ENCODE measurements around the gene ITM2C. TPM values are rescaled to one million over a fixed set of nuclear protein-coding genes. Genes with fewer than 3 reads are reported as not detected.

ITM2C gene
- total and polyA plus RNA-seq, 9 of the 15 experiments (the other 6 are each of a cell fraction or from before 2014, with no cell fraction given): 0.49 to 58.8 (median 21.5) TPM

GRCh38 chr2:230898713-230899091 is 34.0 kb downstream of the ITM2C start:
- POLR2A ChIA-PET: no interaction called here
- H3K9me1 ChIP-seq (ENCODE audit: control insufficient read depth, insufficient read depth, low read length): no peaks in the 10 kb centered on the region
- H3K4me3 ChIP-seq: no peak overlapping the region
- in situ Hi-C loops (cut with MboI): no loop called here
- peaks cover 6 to 30% of the 10 kb centered on the region in 2 experiments; a peak in 4 of 5 replicates for H3K27me3 ChIP-seq (ENCODE audit: control insufficient read depth in 2 of 2, insufficient read depth in 2 of 2, low read length in 2 of 2)
- DNase-seq (ENCODE audit: extremely low read depth in 1 of 4, low spot score in 3 of 4): no peak
- H3K4me2 ChIP-seq (ENCODE audit: insufficient read depth, low read length): no peak overlapping the region
- CTCF ChIA-PET (ENCODE audit: low intra/inter-chr PET ratio): no interaction called here
- intact Hi-C loops (cut with micrococcal nuclease): no loop called here
- H3K4me1 ChIP-seq (replicated peaks in 1 of 2; ENCODE audit: control insufficient read depth in 2 of 2, insufficient read depth in 2 of 2, low read length in 2 of 2): no peaks in the 10 kb centered on the region; a peak in 2 of 5 replicates
- no peak overlapping the region for H3K27ac ChIP-seq (ENCODE audit: extremely low read depth, low read depth, low read length)
- 0% methylated on average over 8 of the region's 8 CpGs for WGBS (ENCODE audit: insufficient coverage, low coverage, missing lambda C conversion rate)
- no peak for ATAC-seq
- no peaks in the 10 kb centered on the region for H3K79me2 ChIP-seq (ENCODE audit: control insufficient read depth, insufficient read depth, low read length)
- BruUV-seq (replicated peaks): no TSS peak
- no peaks in the 10 kb centered on the region for H3K9me3 ChIP-seq (replicated peaks; ENCODE audit: control insufficient read depth, insufficient read depth, low read depth, low read length)
- no peaks in the 10 kb centered on the region for H3K36me3 ChIP-seq (ENCODE audit: control insufficient read depth, insufficient read depth, low read length)
- H3K9ac ChIP-seq (ENCODE audit: insufficient read depth in 1 of 2, low read depth in 2 of 2, low read length in 2 of 2): no peak overlapping the region
- H4K20me1 ChIP-seq (replicated peaks; ENCODE audit: control insufficient read depth, insufficient read depth, low read length): no peaks in the 10 kb centered on the region
- FAIRE-seq: no peak
- H2AFZ ChIP-seq (ENCODE audit: low read depth, low read length): no peak overlapping the region
- TF ChIP-seq KHSRP (IDR thresholded peaks at IDR 0.05) (no peak), STAT5A (IDR thresholded peaks at IDR 0.05; ENCODE audit: borderline replicate concordance, low read length) (no peak), PRDM10 (IDR thresholded peaks at IDR 0.05; ENCODE audit: partially characterized antibody) (no peak), VEZF1 (CRISPR knock-in tag; IDR thresholded peaks at IDR 0.05) (no peak), RFX1 (IDR thresholded peaks at IDR 0.05) (no peak), ZBTB34 (CRISPR knock-in tag; IDR thresholded peaks at IDR 0.05) (no peak), ELK3 (CRISPR knock-in tag; IDR thresholded peaks at IDR 0.05) (no peak), SRSF7 (optimal IDR thresholded peaks at IDR 0.05; ENCODE audit: low read depth, low read length) (no peak), YY1 (IDR thresholded peaks at IDR 0.05; ENCODE audit: borderline replicate concordance in 1 of 3, control insufficient read depth in 1 of 3, extremely low read depth in 1 of 3, insufficient read depth in 3 of 3, insufficient read length in 1 of 3, insufficient replicate concordance in 2 of 3, low read depth in 1 of 3, low read length in 2 of 3) (no peak), ZNF766 (CRISPR knock-in tag; conservative IDR thresholded peaks at IDR 0.05) (no peak), NKRF (IDR thresholded peaks at IDR 0.05; ENCODE audit: borderline replicate concordance) (no peak), ZNF174 (CRISPR knock-in tag; IDR thresholded peaks at IDR 0.05) (no peak)
